Mammary epithelial cell (primary cell): ENCODE measurements around the gene SLC45A2.

Source experiments
- CTCF ChIP-seq, 2 donors: IDR thresholded peaks in 1 of 2; conservative IDR thresholded peaks in 1 of 2; 2 replicates each; pipeline ENCODE4 v1.5.1; 2011 to 2012; ENCODE audit warnings: inconsistent platforms in 2 of 2, low read length in 2 of 2, mild to moderate bottlenecking in 2 of 2, control low read depth in 1 of 2, low read depth in 1 of 2; ENCODE audit not compliant: insufficient read depth in 1 of 2; ENCODE audit errors: extremely low read depth in 1 of 2
- EZH2 ChIP-seq: IDR thresholded peaks from 2 replicates; pipeline ENCODE4 v1.6.1; 2012; ENCODE audit warnings: low read length, inconsistent platforms, borderline replicate concordance

GRCh38 chr5:34020726-34021125 lies 36.2 kb upstream of the SLC45A2 start:
- TF ChIP-seq EZH2, result no peak
- TF ChIP-seq CTCF (conservative IDR thresholded peaks at IDR 0.05 in 1 of 2, IDR thresholded peaks at IDR 0.05 in 1 of 2; ENCODE audit: extremely low read depth in 1 of 2, insufficient read depth in 1 of 2, low read depth in 1 of 2, low read length in 2 of 2), result no peak
